ES-I3 (cell line): ENCODE results near the gene GNB1L.
"Not testable (repeated sequence)": the region's sequence is repeated elsewhere in the genome, so short reads cannot be mapped to it uniquely, and the experiment has no call there.

Experiments
- H3K36me3 ChIP-seq: 2 replicates; pipeline ENCODE4 v1.6.1; 2013; ENCODE audit warnings: mild to moderate bottlenecking, low read length, control low read depth, moderate library complexity; ENCODE audit not compliant: insufficient read depth
- H3K4me1 ChIP-seq: 2 replicates; pipeline ENCODE4 v1.6.1; 2013; ENCODE audit warnings: mild to moderate bottlenecking, control low read depth, low read length; ENCODE audit not compliant: insufficient read depth
- H3K9ac ChIP-seq: 2 replicates; pipeline ENCODE4 v1.6.1; 2013; ENCODE audit warnings: low read depth, mild to moderate bottlenecking, low read length, moderate library complexity
- H3K9me3 ChIP-seq: 2 replicates; pipeline ENCODE4 v1.6.1; 2013; ENCODE audit warnings: mild to moderate bottlenecking, low read length, moderate library complexity; ENCODE audit not compliant: control insufficient read depth, insufficient read depth

Gene GNB1L

GRCh38 chr22:19840955-19841640 is 13.6 kb downstream of the GNB1L start:
- H3K9ac ChIP-seq: no peak overlapping the region
- no peaks in the 10 kb centered on the region for H3K9me3 ChIP-seq
- no peaks in the 10 kb centered on the region; the same call in 1 of the 2 replicates for H3K4me1 ChIP-seq
- H3K36me3 ChIP-seq: no peaks in the 10 kb centered on the region

GRCh38 chr22:19840059-19840458 is 14.6 kb downstream of the GNB1L start:
- Histone ChIP-seq H3K4me1 (no peaks in the 10 kb centered on the region; the same call in 1 of the 2 replicates), H3K36me3 (no peaks in the 10 kb centered on the region), H3K9ac (no peak overlapping the region), H3K9me3 (no peaks in the 10 kb centered on the region)

GRCh38 chr22:19837915-19838314 is 16.8 kb downstream of the GNB1L start:
- Histone ChIP-seq H3K9ac (no peak overlapping the region), H3K36me3 (no peaks in the 10 kb centered on the region), H3K9me3 (no peaks in the 10 kb centered on the region), H3K4me1 (no peaks in the 10 kb centered on the region)

GRCh38 chr22:19836512-19836911 is 18.2 kb downstream of the GNB1L start:
- Histone ChIP-seq H3K4me1 (no peaks in the 10 kb centered on the region), H3K36me3 (no peaks in the 10 kb centered on the region), H3K9ac (no peak overlapping the region), H3K9me3 (no peaks in the 10 kb centered on the region)

GRCh38 chr22:19834599-19834998 is 20.1 kb downstream of the GNB1L start:
- Histone ChIP-seq H3K9me3 (no peaks in the 10 kb centered on the region), H3K4me1 (no peaks in the 10 kb centered on the region)

GRCh38 chr22:19833327-19833726 is 21.3 kb downstream of the GNB1L start:
- not testable (repeated sequence) for H3K4me1 ChIP-seq, H3K9me3 ChIP-seq, H3K36me3 ChIP-seq, H3K9ac ChIP-seq

More at GRCh38 chr22:19834599-19834998, 20.1 kb downstream of the GNB1L start:
- Histone ChIP-seq H3K36me3 (no peaks in the 10 kb centered on the region), H3K9ac (no peak overlapping the region)

GRCh38 chr22:19832476-19833108 is 22.1 kb downstream of the GNB1L start:
- H3K36me3 ChIP-seq: no peaks in the 10 kb centered on the region
- no peaks in the 10 kb centered on the region for H3K4me1 ChIP-seq
- H3K9ac ChIP-seq: no peak overlapping the region
- no peaks in the 10 kb centered on the region for H3K9me3 ChIP-seq

GRCh38 chr22:19831979-19832378 is 22.7 kb downstream of the GNB1L start:
- not testable (repeated sequence) for H3K9me3 ChIP-seq, H3K9ac ChIP-seq, H3K36me3 ChIP-seq, H3K4me1 ChIP-seq

GRCh38 chr22:19831016-19831415 is 23.7 kb downstream of the GNB1L start:
- Histone ChIP-seq H3K9ac (no peak overlapping the region), H3K4me1 (no peaks in the 10 kb centered on the region), H3K36me3 (no peaks in the 10 kb centered on the region), H3K9me3 (no peaks in the 10 kb centered on the region)

GRCh38 chr22:19828035-19828401 is 26.7 kb downstream of the GNB1L start:
- Histone ChIP-seq H3K4me1 (no peaks in the 10 kb centered on the region), H3K9me3 (no peaks in the 10 kb centered on the region), H3K36me3 (no peaks in the 10 kb centered on the region), H3K9ac (no peak overlapping the region)

- Histone ChIP-seq H3K9ac (no peak overlapping the region), H3K36me3 (no peaks in the 10 kb centered on the region), H3K4me1 (no peaks in the 10 kb centered on the region), H3K9me3 (no peaks in the 10 kb centered on the region)
Measured at GRCh38 chr22:19827341-19828034, 27.2 kb downstream of the GNB1L start.

GRCh38 chr22:19826619-19826950 is 28.1 kb downstream of the GNB1L start:
- Histone ChIP-seq H3K9ac (no peak overlapping the region), H3K4me1 (no peaks in the 10 kb centered on the region), H3K9me3 (no peaks in the 10 kb centered on the region)

GRCh38 chr22:19825904-19826618 is 28.6 kb downstream of the GNB1L start:
- no peaks in the 10 kb centered on the region for H3K36me3 ChIP-seq
- no peak overlapping the region for H3K9ac ChIP-seq
- H3K4me1 ChIP-seq: no peaks in the 10 kb centered on the region
- no peaks in the 10 kb centered on the region for H3K9me3 ChIP-seq

More at GRCh38 chr22:19826619-19826950, 28.1 kb downstream of the GNB1L start:
- no peaks in the 10 kb centered on the region for H3K36me3 ChIP-seq

GRCh38 chr22:19824926-19825339 is 29.7 kb downstream of the GNB1L start:
- no peak overlapping the region for H3K9ac ChIP-seq
- no peaks in the 10 kb centered on the region for H3K36me3 ChIP-seq
- H3K4me1 ChIP-seq: no peaks in the 10 kb centered on the region
- no peaks in the 10 kb centered on the region for H3K9me3 ChIP-seq
